Non-pigmented ciliary epithelial cell (primary cell): Measurements from ENCODE around the gene AGBL1.
"Not testable (repeated sequence)": the region's sequence is repeated elsewhere in the genome, so short reads cannot be mapped to it uniquely, and the experiment has no call there.

Source experiments
- DNase-seq: peaks from one replicate; pipeline ENCODE4 v3.0.0-alpha.2; 2010; ENCODE audit warnings: low read depth

The AGBL1 gene

DNA sequence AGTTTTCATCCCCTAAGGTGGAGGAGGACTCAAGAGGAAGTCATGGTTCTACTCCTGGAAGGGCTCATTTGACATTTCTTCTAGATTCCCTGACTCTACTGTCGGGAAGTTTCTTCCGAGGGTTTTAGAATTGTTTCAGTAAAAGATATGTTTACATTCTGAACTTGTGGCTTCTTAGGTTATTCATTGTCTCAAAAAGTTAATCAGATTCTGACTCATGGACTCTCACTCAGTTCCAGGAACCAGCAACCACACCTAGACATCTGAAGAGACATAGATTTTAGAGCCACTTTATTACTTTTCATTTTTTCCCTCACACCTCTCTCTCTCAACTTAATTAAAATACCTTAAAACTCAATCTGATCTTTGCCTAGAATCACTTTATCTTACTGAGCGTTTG, 862.6 kb downstream of the AGBL1 start:
- DNase-seq: no peak

DNA sequence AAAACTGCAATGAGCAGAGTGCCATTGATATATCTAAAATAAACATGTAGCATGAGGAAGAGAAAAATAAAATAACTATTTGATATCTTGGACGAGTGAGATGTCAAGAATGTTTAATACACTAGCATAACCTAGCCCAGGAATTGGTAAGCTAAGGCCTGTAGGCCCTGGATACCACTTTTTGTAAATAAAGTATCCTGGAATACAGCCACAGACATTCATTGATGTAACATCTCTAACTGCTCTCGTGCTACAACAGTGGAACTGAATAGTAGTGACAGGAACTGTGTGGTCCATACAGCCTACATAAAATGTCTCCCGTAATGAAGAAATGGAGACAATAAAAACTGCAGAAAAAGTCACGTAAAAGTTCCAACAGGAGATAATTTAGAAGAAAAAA, 869.0 kb downstream of the AGBL1 start:
- DNase-seq: no peak

DNA sequence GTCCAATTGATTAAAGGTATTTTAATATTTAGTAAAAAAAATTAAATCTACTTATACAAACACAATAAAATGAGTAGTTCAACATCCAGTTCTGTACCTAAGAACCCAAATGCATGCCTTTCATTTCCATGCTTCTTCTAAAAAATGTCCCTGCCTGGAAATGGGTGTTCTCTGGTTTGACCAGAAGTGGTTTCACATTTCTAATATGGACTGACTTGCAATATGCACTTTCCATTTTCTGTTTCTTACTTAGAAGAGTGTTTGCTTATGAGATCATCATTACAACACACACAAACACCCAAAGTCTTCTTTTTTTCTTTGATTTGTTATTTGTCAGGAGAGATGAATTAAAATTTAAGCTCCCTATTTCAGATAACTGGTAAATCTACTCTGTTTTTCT, 879.6 kb downstream of the AGBL1 start:
- no peak for DNase-seq

DNA sequence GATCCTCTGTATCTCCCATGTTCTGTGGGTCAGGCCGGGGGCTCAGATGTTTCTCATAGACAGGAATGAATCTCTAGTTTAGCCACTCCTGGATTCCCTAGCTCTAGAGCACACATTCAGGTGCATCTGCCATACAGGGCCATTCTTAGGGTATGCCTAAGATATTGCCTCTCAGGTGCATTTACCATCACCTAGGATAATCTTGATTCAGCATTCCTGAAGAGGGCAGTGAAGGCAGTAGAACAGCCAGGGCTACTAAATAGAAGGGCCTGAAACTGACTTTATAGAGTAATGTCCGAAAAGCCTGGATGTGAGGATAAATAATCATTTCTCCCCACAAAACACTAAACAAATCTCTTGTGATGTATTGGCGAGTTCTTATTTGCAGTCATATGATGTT, 882.0 kb downstream of the AGBL1 start:
- DNase-seq: no peak

DNA sequence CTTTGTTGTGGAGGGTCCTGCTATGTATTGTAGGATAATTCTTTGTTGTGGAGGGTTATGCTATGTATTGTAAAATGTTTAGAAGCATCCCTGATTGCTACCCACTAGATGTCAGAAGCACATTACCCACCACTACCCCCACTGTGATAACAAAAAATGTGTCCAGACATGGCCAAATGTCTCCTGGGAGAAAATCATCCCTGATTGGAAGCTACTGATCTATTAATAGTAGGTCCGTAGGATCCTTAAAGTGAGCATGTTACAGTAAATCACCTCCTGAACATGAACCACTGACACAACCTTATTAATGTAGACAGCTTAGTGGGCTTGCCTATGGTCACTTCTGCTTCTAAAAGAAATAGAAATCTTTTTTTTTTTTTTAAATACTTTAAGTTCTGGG, 884.6 kb downstream of the AGBL1 start:
- DNase-seq: no peak

DNA sequence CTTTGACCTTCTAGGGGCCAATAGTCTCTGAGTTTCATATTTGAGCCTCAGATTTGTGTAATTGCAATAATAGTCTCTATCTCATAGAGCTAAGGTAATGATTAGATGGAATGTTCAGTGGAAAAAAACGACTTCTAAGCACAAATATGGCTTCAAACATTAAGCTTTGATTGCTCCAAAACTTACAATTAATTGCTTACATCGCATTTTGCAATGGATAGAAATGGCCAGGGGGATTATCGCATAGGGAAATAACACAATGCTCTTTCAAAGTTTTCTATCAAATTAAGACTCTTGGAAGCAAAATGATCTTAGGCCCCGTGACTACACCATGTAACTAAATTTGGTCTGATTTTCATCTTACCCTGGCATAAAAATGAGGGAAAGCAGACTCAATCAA, 888.6 kb downstream of the AGBL1 start:
- no peak for DNase-seq

DNA sequence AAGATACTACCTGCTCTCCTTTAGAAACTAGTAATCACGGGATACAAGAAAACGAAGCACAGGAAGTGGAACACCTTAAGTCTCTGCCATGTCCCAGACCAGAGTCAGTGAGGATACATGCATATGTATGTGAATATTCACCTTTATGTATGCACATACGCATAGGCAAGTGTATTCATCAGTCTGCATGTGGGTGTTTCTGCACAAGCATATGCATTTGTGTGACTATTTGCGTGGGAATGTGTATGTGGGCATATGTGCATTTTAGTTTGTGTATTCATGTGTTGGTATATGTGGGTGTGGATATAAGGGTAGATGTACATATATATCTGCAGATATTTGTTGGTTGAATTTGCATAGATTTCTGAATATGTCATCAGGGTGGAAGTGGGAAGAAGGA, 889.7 kb downstream of the AGBL1 start:
- DNase-seq: no peak

DNA sequence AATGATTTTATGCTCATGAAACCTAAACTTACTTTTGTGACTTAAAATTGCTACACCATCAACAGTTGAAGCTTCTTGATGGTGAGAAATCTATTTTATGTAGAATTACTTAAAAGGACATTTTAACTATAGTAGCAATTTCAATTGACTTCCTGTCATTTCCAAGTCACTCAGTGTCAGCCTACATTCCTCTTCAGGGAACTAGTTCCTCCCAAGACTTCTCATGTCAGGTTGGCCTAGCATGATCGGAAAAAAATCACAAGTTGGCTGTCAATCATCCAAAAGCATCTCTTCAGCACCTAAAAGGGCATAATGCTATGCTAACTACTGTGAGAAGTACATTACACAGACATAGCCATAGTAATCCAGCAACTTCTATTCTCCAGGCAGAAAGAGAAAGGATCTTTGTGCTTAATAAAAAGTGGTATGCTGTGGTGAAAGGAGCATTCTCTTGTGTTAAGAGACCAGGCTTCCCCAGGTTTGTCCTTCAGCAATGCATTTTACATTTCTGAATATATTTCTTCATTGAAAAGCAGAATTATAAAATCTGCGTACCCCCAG, 893.7 kb downstream of the AGBL1 start:
- DNase-seq: no peak

DNA sequence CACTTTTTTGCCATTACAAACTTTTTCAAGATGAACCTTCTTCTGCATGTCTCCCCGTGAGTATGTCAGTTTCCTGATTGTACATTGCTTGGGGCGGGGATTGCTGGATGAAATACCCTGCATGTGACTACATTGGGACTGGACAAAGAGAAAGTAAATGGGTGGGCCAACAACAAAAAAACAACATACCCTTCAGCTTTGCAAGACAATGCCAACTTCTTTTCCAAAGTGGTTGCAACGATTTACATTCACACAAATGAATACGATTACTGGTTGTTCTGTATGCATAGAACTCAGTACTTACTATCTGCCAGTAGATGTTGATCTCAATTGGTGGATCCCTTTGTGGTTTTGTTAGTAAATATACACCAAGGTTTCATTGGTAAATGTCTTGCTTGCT, 908.4 kb downstream of the AGBL1 start:
- no peak for DNase-seq

DNA sequence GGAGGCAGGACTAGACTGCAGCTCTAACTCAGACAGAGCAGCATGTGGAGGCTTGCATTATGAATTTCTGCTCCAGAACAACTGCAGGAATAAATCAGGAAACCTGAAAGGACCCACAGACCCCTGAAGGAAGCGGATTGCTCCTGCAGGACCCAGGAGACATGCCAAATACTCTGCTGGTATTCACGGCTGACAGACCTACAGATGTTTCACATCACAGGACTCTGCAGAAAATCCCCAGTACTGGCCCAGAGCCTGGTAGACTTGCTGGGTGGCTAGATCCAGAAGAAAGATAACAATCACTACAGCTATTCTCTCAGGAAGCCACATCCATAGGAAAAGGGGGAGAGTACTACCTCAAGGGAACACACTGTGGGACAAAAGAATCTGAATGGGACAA, 942.1 kb downstream of the AGBL1 start:
- no peak for DNase-seq

DNA sequence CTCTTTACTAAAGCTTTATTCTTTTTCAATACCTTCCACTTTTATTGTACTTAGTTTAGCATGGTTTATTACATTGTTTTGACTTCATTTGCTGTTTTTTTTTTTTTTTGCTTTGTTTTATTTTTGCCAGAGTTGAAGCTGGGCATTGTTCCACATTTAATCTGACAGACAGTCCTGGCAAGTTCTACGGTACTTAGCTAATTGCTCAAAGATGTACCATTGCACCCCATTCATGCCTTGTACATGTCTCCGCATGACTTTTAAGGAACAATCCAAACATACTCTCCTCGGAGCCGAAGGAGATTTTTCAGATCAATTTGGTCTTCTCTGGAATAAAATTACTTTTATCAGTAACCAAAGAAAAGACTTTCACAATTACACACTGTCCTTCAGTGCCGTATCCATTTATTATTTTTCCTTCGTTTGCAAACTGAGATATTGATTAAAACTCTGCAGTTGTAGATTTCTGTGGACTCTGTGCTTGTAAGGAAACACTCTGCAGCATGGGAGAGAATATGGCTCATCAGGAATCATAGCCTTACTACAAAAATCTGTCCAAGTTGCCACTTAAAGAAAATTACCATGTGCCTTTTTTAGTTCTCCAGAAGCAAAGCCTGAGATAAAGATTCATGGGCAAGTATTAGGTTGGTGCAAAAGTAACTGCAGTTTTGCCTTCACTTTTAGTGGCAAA, 952.0 kb downstream of the AGBL1 start:
- no peak for DNase-seq

DNA sequence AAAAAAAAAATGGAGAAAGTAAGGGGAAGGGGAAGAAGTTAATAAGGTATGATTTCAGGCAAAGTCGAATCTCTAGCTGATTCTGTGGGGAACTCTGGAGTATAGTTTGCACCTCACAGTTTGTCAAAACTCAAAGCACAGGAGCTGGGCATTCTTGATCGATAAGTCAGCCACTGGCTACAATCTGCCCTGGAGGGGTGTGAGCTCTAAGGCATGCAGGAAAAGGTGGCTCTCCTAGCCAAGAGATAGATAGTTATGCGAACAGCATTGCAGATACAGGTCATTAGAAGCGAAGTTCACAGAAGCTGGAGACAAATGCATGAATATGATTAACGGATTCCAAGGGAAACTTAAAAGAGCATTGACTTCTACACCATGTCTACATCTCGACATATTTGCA, 952.6 kb downstream of the AGBL1 start:
- no peak for DNase-seq

DNA sequence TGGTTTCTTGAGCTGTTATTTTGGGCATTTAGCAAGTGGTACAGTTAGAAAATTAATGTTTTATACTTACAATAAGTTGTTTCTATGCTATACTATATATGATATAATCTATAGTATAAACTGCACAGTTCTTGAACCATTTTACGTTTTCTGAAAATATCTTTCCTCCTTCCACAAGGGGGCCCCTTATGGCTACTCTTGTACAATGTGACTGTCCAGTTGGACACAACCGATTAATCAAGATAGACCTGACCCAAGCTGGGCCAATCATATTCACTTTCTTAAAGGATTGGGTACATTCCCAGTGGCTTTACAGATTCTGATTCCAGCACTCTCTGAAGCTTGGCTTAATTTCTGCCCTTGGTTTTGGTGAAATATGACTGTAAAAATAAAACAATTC, 953.4 kb downstream of the AGBL1 start:
- no peak for DNase-seq

DNA sequence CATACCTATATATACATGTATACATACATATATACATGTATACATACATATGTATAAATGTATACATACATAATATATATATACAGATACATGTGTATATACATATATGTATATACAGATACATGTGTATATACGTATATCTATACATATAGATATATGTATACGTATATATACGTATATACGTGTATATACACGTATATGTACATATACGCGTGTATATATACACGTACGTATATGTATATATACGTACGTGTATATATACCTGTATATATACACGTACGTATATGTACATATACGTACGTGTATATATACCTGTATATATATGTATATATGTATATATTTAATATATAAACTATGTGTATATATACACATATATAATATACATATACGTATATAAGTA, 955.2 kb downstream of the AGBL1 start:
- no peak for DNase-seq

DNA sequence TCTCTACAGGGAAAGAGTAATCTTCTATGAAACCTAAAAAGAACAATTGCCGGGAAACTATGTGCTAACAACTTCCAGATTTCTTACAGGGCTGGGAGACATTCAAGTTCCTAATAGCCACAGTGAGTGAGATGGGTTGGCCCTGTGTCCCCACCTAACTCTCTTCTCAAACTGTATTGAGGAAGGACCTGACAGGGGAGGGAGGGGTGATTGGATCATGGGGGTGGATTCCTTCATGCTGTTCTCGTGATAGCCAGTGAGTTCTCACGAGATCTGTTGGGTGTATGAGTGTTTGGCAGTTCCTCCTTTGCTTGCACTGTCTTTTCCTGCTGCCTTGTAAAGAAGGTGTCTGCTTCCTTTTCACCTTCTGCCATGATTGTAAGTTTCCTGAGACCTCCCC, 958.7 kb downstream of the AGBL1 start:
- no peak for DNase-seq

DNA sequence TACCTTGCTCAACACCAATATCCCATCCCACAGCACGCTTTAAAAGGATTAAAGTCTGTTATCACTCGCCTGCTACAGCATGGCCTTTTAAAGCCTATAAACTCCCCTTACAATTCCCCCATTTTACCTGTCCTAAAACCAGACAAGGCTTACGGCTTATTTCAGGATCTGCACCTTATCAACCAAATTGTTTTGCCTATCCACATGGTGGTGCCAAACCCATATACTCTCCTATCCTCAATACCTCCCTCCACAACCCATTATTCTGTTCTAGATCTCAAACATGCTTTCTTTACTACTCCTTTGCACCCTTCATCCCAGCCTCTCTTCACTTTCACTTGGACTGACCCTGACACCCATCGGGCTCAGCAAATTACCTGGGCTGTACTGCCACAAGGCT, 962.9 kb downstream of the AGBL1 start:
- not testable (repeated sequence) for DNase-seq

DNA sequence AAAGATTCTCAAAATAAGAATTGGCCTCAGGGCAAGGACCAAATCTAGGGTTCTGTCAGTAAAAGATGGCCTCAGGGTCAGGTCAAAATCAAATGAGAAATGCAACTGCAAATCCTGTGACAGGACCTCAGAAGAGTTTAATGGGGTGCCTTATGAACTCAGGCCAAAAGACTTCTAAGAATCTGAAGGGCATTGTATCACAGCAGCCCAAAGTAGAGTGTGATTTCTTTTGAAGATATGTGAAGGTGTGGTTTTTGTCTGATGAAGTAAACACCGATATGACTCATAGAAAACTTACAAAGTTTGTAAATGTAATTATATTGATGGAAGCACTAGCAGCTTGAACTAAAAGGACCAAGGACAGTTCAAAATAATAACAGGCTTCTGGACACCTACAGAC, 966.1 kb downstream of the AGBL1 start:
- DNase-seq: no peak

DNA sequence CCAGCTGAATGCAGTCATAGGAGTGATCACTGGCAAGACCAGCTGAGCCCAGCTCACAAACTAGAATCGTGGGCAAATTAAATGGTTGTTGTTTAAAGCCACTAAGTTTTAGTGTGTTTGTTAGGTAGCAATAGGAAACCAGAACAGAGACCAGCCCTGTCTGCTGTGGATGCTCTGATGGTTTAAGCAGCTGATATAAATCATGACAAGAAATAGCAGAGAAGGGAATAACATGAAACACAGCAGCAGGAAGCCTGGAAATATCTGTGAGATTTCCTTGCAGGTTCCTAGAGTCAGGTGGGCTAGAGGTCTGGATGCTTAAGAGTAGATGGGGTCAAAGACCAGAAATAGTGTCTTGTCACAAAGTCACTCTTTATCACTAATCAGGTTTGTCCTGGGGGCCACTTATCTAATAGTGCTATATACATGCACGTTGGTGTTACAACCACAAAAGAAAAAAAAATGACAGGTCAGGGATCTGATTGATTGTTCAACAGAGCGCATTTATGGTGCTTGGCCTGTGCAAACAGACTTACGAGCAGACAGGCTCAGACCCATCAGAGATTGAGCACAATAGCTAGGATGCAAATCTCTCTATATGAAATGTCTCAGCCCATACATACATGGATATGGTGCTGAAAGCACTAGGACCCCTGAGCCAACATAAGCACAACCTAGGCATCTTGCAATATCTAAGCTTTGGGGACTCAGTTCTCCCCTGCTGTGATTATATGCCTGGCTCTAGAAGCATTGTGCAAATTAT, 967.7 kb downstream of the AGBL1 start:
- no peak for DNase-seq
